HG03460 (cell line): ENCODE results near the gene TRIP10.
"Not testable (repeated sequence)": the region's sequence is repeated elsewhere in the genome, so short reads cannot be mapped to it uniquely, and the experiment has no call there.

Experiments
- ATAC-seq: cut with Tn5 transposase; IDR thresholded peaks from one replicate; pipeline ENCODE4 v1.9.1; 2021; ENCODE audit not compliant: unreplicated experiment

TRIP10 gene

GRCh38 chr19:6739390-6739882 lies at the start of gene TRIP10:
TRIP10 (plus strand) TSS chr19:6739680; CDS start chr19:6739762, 82 bp downstream.
- ATAC-seq, result no peak

DNA sequence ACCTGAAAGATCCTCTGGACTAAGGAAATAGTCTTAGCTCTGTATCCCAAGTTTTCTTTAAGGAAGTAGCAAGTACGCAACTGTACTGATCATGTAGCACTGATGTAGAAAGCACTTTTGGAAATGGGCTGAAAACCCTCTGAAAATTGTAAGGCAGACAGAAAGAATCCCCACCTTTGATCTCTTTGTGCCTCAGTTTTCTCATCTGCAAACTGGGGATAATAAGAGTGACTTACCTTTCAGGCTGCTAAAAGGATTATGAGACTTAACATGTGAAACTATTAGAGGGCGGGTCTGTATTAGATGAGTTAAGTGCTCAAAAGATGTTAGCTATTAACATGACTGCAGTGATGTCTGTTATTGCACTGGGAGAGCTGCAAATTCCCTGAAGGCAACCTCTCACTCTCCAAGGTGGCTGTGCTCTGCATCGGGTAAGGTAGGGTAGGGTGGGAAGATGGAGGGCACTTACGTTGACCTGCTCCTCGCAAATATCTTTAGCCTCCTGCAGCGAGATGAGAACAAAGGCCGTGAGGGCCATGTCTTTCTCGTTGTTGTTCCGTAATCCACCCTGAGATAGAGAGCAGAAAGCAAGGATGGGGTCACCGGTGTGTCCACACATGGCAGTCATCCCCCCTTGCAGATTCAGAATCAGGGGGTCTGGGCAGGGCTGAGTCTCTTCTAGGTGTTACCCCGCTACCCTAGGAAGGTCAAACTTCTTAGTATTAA lies 49.2 kb upstream of the TRIP10 start:
- ATAC-seq, result no peak

- ATAC-seq, result no peak
Observed at GRCh38 chr19:6691342-6691741, 48.1 kb upstream of the TRIP10 start.

DNA sequence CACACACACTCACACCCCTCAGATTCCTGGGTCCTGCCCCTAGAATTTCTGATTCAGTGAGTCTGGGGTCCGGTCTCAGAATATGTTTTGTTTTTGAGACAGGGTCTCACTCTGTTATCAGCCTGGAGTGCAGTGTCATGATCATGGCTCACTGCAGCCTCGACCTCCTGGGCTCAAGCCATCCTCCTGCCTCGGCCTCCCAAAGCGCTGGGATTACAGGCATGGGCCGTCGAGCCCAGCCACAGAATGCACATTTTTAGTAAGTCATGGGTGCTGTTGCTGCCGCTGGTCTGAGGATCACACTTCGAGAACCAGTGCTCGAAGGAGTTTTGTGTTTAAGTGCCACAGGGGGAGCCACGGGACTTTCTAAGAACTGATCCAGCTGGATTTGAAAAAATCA lies 47.5 kb upstream of the TRIP10 start:
- no peak for ATAC-seq

DNA sequence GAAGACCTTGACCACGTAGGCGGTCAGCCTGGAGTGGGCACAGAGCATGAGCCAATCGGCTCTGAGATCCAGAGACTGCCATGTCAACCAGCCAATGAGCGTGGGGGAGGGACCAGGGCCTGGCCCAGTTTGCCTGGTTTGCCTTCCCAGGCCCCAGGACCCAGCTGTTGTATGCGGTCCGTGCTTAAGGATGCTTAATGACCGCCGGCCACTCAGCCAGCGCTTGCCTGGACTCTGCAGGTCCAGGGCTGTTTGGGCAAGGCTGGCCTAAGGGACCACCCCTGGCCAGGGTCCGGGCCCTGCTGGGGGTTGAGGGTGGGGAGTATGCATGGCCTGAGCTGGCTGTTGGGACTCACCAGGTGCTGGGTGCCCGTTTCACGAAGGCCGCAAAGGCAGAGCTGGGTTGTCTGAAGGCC lies 46.4 kb upstream of the TRIP10 start:
- no peak for ATAC-seq

- ATAC-seq, result no peak
Observed at GRCh38 chr19:6693681-6694080, 45.8 kb upstream of the TRIP10 start.

DNA sequence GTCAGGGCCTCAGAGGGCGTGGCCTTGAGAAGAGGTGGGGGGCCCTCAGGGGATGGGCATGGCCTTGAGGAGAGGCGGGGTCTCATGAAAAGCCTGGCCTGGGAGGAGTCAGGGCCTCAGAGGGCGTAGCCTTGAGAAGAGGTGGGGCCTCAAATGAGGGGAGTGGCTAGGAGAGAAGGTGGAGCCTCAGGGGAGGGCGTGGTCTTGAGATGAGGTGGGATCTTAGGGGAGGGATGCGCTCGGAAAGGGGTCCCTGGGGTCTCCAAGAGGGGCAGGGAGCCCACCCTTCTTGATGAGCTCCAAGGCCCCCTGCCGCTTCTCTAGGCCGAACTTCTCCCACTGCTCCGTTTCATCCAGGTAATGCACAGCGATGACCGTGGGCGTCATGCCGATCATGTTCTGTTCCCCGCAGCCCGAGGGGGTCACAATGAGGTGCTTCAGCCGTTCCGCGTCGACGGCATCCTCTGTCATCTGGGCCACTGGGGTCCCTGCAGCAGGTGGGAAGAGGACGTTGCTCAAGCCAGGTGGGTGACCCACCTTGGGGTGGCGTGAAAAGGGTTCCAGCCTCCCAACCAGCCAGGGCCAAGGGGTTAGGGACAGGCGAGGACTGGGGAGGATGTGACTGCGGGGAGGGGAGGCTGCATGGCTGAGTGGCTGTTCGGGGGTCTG lies 45.2 kb upstream of the TRIP10 start:
- ATAC-seq, result no peak

DNA sequence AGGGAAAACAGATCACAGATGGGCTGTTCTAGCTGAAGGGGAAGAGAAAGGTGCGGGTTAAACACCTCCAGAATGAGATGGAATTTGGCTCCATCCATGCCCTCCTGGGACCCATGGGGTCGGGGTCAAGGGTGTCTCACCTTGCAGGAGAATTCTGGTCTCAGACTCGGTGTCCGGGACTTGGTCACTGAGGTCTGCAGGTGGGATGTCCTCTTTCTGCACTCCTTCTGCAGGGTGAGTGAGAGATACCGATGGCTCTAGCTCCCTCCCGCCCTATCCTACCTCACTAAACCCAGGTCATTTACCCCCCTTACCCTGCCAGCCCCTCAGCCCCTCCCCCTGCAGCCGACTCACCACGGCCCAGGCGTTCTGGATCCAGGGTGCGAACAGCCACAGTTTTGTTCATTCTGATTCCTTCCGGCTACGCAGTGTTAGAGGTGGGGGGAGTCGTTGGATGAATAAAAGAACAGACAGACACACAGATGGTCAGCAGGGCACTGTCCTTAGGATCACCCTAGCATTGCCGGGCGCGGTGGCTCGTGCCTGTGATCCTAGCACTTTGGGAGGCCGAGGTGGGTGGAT lies 43.1 kb upstream of the TRIP10 start:
- no peak for ATAC-seq

DNA sequence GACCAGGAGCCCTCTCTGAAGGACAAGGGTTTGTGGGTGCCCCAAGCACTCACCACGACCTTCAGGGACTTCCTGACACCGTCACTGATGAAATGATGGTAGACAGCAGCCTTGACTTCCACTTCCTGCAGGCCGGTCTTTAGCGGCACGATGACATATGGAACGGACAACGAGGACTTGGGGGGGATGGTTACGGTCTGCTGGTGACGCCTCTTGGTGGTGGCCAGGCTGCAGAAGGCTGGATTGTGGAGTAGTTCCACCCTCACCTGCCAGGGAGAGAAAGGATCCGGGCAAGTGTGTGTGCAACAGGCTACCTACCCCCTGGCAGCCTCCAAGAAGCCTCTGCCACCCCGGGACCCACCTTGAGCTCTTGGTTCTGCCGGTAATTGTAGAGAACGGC lies 42.2 kb upstream of the TRIP10 start:
- no peak for ATAC-seq

DNA sequence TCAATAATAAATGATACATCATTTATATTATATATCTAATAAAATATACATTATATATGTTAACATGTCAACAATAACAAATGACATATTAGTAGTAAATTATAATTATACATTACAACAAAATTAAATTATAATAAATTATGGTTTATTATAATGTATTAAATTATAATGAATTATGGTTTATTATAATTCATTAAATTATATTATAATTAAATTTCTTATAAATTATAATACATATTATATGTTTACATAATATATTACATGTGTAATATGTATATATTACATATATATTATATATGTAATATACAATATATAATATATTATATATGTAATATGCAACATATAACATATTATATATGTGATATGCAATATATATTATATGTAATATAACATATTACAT lies 39.5 kb upstream of the TRIP10 start:
- no peak for ATAC-seq

DNA sequence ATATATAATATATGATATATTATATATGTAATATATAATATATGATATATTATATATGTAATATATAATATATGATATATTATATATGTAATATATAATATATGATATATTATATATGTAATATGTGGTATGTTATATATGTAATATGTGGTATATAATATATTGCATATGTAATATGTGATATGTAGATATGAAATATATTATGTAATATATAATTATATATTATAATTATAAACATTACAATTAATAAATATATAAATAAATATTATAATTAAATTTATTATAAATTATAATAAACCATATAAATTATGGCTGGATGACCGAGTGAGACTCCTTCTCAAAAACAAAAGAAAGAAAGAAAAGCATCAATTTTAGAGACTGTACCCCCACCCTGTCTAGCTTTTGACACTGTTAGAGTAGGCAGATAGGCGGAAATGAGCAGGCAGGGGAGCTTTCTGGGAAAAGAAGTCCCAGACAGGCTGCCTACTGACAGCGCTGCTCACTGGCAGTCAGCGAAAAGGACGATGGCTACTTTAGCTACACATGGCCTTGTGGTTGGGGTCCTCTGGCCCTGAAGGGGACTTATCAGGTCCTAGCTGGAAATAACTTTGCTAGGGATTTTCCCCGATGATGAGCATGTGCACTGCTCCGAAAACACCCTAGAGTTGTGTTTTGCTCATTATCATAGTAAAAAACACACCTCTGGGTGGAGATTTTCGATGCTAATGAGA lies 38.7 kb upstream of the TRIP10 start:
- ATAC-seq, result no peak

DNA sequence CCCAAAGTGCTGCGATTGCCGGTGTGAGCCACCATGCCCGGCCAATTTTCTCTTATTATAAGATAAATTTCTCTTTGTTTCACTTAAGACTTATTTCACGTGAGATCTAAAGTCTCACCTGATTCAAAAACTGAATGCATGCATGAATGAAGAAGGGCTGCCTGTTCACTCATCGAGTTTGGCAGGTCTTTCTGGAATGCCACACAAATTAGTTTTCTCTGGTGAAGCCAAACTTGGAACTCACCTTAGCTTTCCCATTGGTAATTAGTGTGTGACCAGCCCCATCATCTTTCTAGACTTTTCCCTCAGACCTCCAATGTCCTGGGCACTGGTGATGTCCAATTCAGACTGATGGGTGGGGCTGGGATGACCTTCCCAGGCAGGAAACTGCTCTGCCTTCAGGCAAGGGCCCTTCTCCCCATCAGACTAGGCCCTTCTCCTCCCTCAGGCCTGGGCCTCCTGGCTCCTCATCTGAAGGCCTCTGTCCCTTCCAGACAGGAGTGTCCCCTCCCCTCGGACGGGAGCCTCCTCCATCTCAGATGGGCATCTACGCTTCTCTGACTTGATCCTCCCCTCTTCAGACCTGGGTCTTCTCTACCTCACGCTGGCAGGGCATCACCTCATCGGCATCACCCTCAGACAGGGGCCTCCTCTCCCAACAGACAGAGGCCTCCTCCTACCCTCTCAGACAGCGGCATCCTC lies 33.4 kb upstream of the TRIP10 start:
- ATAC-seq, result no peak

GRCh38 chr19:6706633-6706958 lies 32.9 kb upstream of the TRIP10 start:
- no peak for ATAC-seq

DNA sequence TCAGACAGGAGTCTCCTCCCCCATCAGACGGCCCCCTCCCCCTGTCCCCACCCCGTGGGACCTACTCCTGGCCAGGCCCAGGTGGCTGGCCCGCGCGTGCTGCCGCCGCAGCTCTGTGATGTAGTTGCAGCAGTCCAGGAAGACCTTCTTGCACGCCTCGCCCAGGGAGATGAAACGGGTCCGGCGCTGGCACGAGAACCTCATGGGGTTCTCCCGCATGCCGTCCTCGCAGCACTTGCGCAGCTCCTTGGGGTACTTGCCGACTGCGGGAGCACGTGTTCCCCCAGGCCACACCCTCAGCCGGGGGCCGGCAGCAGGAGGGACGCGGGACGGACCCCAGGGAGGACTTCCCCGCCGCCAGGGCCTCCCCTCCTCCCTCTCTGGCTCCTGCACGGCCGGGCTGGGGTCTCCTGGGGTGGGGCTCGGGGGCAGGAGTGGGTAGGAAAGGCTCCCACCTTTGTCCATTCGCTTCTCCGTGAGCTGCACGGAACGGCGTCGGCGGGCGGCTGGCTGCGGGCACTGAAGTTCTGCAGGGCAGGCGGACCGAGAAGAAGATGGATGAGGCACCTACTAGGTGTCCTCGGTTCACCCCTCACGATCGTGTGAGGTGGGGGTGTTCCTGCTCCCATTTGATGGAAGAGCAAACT lies 32.3 kb upstream of the TRIP10 start:
- no peak for ATAC-seq

GRCh38 chr19:6707658-6708018 lies 31.8 kb upstream of the TRIP10 start:
- ATAC-seq, result no peak

GRCh38 chr19:6708346-6708745 lies 31.1 kb upstream of the TRIP10 start:
- no peak for ATAC-seq

DNA sequence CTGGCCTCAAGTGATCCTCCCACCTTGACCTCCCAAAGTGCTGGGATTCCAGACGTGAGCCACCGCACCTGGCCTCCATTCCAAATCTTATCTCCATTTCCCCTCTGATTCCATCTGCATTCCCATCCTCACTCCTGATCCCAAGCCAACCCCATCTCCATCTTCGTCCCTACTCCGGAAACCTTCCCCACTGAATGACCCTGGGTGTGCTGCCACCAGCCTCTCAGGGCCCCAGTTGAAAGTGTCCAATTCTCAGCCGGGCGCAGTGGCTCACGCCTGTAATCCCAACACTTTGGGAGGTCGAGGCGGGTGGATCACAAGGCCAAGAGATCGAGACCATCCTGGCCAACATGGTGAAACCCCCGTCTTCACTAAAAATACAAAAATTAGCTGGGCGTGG lies 30.6 kb upstream of the TRIP10 start:
- not testable (repeated sequence) for ATAC-seq

DNA sequence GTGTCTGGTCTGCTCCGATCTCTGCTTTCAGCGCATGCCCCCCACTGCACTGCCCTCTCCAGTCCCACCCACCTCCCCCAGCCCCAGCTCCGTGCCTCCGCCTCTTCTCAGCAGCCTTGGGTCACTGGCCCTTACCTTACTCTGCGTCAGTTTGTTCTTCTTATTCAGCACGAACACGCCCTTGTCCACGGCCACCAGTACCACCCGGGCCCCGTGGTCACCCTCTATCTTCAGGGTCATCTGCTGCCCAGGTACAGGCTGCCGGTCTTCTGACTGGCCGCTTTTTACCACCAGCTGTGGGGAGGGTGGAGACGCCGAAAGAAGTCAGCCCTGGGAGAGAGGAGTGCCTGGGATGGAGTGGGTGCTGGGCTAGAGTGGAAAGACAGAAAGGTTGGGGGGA lies 29.9 kb upstream of the TRIP10 start:
- ATAC-seq, result no peak

DNA sequence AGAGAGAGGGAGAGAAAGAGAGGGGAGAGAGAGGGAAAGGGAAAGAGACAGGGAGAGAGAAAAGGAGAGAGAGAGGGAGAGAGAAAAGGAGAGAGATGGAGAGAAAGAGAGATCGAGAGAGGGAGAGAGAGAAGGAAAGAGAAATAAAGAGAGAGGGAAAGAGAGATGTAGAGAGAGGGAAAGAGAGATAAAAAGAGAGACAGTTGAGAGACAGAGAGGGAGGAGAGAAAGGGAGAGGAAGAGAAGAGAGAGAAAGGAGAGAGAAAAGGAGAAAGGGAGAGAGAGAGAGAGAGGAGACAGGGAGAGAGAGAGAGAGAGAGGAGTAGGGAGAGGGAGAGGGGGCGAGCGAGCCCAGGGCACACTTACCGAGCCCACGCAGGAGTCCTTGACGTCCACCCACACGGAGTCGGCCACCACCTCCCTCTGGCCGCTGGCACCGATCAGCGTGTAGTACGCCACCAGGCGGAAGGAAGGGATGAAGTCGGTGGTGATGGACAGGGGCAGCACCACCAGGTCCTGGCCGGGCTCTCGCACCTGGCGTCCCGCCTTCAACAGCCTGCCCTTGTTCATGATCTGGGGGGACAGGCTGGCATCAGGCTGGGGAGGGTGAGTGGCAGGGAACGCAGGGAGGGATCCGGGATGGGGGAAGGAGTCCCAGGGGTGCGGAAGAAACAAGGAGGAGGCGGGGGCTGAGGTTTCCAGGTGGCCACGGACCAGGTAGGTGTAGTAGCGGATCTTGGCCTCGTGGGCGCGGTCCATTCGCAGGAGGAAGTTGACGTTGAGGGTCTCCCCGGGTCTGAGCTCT lies 29.0 kb upstream of the TRIP10 start:
- no peak for ATAC-seq

GRCh38 chr19:6711078-6711361 lies 28.5 kb upstream of the TRIP10 start:
- ATAC-seq, result no peak
